Measurements from ENCODE around the gene DCLRE1B.
A peak's percentile ranks its signal among the peaks of the same experiment; 100 is the strongest.

DCLRE1B gene

DNA sequence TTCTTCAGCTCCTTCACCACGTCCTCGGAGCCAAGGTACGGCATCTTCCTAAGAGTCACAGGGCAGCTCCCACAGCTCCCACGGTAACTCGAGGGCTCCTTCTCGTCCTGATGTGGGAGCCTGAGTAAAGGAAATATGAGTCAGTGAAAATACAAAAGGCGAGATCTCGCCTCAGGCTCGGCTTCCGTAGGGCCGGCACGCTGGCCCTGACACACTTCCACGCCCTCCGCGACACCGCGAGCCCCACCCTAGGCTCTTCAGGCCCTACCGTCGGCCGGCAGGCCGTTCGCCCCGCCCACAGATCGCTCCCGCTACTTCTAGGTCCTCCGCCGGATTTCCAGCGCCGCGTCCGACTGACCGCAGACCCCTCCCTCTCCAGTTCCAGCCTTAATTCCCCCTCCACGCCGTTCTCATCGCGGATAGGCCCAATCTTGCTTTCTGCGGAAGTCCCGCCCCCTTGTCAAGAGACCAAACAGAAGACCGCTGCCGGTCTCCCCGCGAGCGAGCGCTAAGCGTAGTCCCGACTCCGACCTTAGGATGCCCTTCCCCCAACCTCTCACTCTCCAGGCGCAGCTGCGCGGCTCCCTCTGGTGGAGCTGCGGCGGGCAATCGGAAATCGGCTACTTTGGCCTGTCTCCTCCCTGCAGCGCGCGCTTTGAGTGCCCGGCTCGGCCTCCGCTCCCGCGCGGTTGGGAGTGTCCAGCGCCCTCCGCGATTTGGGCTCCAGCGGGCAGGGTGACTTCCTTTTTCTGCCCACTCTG, at the start of gene DCLRE1B, which contains the start of gene AP4B1:
Gene DCLRE1B (plus strand): TSS at position 653 of the 761 bp plus-strand sequence. CDS start 261 bp downstream, outside the sequence.
Gene AP4B1 (minus strand): TSS at position 126 of the 761 bp plus-strand sequence. CDS start 82 bp downstream, at position 44.
- Histone ChIP-seq H4K20me1 (ENCODE audit: low read depth, low read length) (no peaks in the 10 kb centered on the region), H2AFZ (ENCODE audit: low read depth, low read length, severe bottlenecking) (peak within 1 kb of the TSS; percentile 95), H3K9ac (ENCODE audit: low read length) (peak within 1 kb of the TSS; percentile 91), H3K79me2 (ENCODE audit: insufficient read depth, low read length) (peaks cover 38% of the 10 kb centered on the region), H3K27ac (ENCODE audit: low read depth, low read length) (peak within 1 kb of the TSS; percentile 78), H3K4me3 (ENCODE audit: insufficient read depth, low read length, poor library complexity, severe bottlenecking) (peak within 1 kb of the TSS; percentile 94), H3K9me3 (ENCODE audit: insufficient read depth, low read length) (no peaks in the 10 kb centered on the region), H3K36me3 (ENCODE audit: low read length) (peaks cover 11% of the 10 kb centered on the region; the same call in 1 of the 2 replicates), H3K27me3 (ENCODE audit: low read length) (no peaks in the 10 kb centered on the region), H3K9me2 (replicated peaks; ENCODE audit: insufficient read depth, low read length) (no peaks in the 10 kb centered on the region), H3K4me2 (ENCODE audit: low read depth, low read length, poor library complexity, severe bottlenecking) (peak within 1 kb of the TSS; percentile 79), H3F3A (ENCODE audit: insufficient read depth) (no peaks in the 10 kb centered on the region)
- TF ChIP-seq, protein P1, sequence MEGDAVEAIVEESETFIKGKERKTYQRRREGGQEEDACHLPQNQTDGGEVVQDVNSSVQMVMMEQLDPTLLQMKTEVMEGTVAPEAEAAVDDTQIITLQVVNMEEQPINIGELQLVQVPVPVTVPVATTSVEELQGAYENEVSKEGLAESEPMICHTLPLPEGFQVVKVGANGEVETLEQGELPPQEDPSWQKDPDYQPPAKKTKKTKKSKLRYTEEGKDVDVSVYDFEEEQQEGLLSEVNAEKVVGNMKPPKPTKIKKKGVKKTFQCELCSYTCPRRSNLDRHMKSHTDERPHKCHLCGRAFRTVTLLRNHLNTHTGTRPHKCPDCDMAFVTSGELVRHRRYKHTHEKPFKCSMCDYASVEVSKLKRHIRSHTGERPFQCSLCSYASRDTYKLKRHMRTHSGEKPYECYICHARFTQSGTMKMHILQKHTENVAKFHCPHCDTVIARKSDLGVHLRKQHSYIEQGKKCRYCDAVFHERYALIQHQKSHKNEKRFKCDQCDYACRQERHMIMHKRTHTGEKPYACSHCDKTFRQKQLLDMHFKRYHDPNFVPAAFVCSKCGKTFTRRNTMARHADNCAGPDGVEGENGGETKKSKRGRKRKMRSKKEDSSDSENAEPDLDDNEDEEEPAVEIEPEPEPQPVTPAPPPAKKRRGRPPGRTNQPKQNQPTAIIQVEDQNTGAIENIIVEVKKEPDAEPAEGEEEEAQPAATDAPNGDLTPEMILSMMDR (IDR thresholded peaks at IDR 0.05; ENCODE audit: insufficient read depth, low read length, poor library complexity, severe bottlenecking) = peak; percentile 18
- no peak for TF ChIP-seq EZH2phosphoT487 (conservative IDR thresholded peaks at IDR 0.05; ENCODE audit: low read length)

DNA sequence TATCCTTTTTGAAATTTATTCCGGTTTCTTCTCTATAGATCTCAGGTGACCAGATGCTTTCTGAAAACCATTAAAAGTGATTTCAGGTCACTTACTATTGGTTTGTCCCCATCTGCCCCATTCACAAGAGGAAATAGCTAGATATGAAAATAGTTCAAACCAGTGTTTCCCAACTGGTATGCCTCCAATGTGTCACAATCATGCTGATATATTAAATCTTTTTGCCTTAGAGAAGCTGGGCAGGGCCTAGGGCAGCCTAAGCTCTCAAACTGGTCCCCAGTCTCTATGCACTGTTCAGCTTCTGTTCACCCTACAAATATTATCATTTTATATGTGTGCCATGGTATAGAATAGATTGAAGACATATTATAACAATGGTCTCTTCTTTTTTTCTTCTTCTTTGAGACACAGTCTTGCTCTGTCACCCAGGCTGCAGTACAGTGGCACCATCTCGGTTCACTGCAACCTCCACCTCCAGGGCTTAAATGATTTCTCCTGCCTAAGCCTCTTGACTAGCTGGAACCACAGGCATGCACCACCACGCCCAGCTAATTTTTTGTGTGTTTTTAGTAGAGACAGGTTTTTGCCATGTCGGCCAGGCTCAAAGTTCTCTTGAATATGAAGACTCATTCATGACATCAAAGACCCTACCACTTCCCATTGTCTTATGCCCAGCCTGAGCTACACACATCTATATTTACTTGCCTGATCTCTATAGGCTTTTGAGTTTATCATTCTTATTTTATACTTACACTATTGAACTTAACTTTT, 49.3 kb upstream of the DCLRE1B start:
- H3K27me3 ChIP-seq (ENCODE audit: low read length) = no peaks in the 10 kb centered on the region
- H3K36me3 ChIP-seq (ENCODE audit: low read length) = peaks cover 29% of the 10 kb centered on the region
- TF ChIP-seq, protein P1 (IDR thresholded peaks at IDR 0.05; ENCODE audit: insufficient read depth, low read length, poor library complexity, severe bottlenecking) = no peak
- no peak for TF ChIP-seq EZH2phosphoT487 (conservative IDR thresholded peaks at IDR 0.05; ENCODE audit: low read length)
- no peaks in the 10 kb centered on the region for H3K9me2 ChIP-seq (replicated peaks; ENCODE audit: insufficient read depth, low read length)
- no peaks in the 10 kb centered on the region for H4K20me1 ChIP-seq (ENCODE audit: low read depth, low read length)
- H3K27ac ChIP-seq (ENCODE audit: low read depth, low read length) = no peak overlapping the region
- no peak overlapping the region for H3K4me3 ChIP-seq (ENCODE audit: insufficient read depth, low read length, poor library complexity, severe bottlenecking)
- H3K4me2 ChIP-seq (ENCODE audit: low read depth, low read length, poor library complexity, severe bottlenecking) = no peak overlapping the region
- H3K79me2 ChIP-seq (ENCODE audit: insufficient read depth, low read length) = peaks cover 7% of the 10 kb centered on the region
- no peak overlapping the region for H2AFZ ChIP-seq (ENCODE audit: low read depth, low read length, severe bottlenecking)
- H3K9ac ChIP-seq (ENCODE audit: low read length) = no peak overlapping the region
- no peaks in the 10 kb centered on the region for H3K9me3 ChIP-seq (ENCODE audit: insufficient read depth, low read length)
- peaks cover 26% of the 10 kb centered on the region for H3F3A ChIP-seq (ENCODE audit: insufficient read depth)

DNA sequence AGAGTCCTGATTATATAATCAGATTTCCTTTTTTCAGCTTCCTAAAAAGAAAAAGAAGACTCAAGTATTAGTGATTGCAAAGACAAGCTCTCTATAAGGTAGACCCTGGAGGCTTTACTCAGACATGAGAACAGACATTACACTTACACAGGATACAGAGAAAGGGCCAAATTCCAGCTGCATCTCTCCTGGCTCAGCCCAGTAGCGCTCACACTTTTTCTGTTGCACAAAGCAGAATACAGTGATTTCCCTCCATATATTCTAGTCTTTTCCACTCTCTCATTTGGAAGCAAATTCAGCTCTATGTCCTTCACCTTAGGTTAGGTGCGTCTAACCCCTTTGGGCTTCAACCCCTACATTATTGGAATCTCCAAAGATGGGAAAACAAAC, 48.7 kb upstream of the DCLRE1B start:
- H4K20me1 ChIP-seq (ENCODE audit: low read depth, low read length) = no peaks in the 10 kb centered on the region
- H3K79me2 ChIP-seq (ENCODE audit: insufficient read depth, low read length) = peaks cover 7% of the 10 kb centered on the region
- TF ChIP-seq, protein P1 (IDR thresholded peaks at IDR 0.05; ENCODE audit: insufficient read depth, low read length, poor library complexity, severe bottlenecking) = no peak
- no peak for TF ChIP-seq EZH2phosphoT487 (conservative IDR thresholded peaks at IDR 0.05; ENCODE audit: low read length)
- H3K9me2 ChIP-seq (replicated peaks; ENCODE audit: insufficient read depth, low read length) = no peaks in the 10 kb centered on the region
- no peak overlapping the region for H3K9ac ChIP-seq (ENCODE audit: low read length)
- peaks cover 26% of the 10 kb centered on the region for H3F3A ChIP-seq (ENCODE audit: insufficient read depth)
- H2AFZ ChIP-seq (ENCODE audit: low read depth, low read length, severe bottlenecking) = no peak overlapping the region
- peaks cover 27% of the 10 kb centered on the region for H3K36me3 ChIP-seq (ENCODE audit: low read length)
- H3K4me2 ChIP-seq (ENCODE audit: low read depth, low read length, poor library complexity, severe bottlenecking) = no peak overlapping the region
- H3K27ac ChIP-seq (ENCODE audit: low read depth, low read length) = no peak overlapping the region
- H3K27me3 ChIP-seq (ENCODE audit: low read length) = no peaks in the 10 kb centered on the region
- H3K9me3 ChIP-seq (ENCODE audit: insufficient read depth, low read length) = no peaks in the 10 kb centered on the region
- H3K4me3 ChIP-seq (ENCODE audit: insufficient read depth, low read length, poor library complexity, severe bottlenecking) = no peak overlapping the region
